GM23338 (cell line): ENCODE measurements around the gene CFAP410. TPM values are rescaled to one million over a fixed set of nuclear protein-coding genes. Genes with fewer than 3 reads are reported as not detected.

Experiments used
- ATAC-seq: fragments of 200-7000 bp; cut with Tn5 transposase; 3 replicates; pipeline ENCODE4 v1.9.1; 2020
- DNase-seq: peaks from one replicate; pipeline ENCODE4 v3.0.0-alpha.2; 2015; ENCODE audit warnings: low spot score
- H2AFZ ChIP-seq: fragments of 200-600 bp; sonication (generic); 2 replicates; pipeline ENCODE4 v1.8.0; 2016; ENCODE audit warnings: antibody characterized with exemption, mild to moderate bottlenecking, moderate library complexity
- H3F3A ChIP-seq: fragments of 200-600 bp; sonication (generic); replicated peaks from 2 replicates; pipeline ENCODE4 v1.8.0; 2017; ENCODE audit warnings: antibody characterized with exemption, mixed run types, low read depth
- H3K27ac ChIP-seq: fragments of 200-600 bp; sonication (generic); 2 replicates; pipeline ENCODE4 v1.6.1; 2016; ENCODE audit warnings: low read depth
- H3K27me3 ChIP-seq: fragments of 200-600 bp; sonication (generic); 2 replicates; pipeline ENCODE4 v1.8.0; 2016; ENCODE audit warnings: mild to moderate bottlenecking, mixed run types, moderate library complexity; ENCODE audit not compliant: insufficient read depth
- H3K36me3 ChIP-seq: fragments of 200-600 bp; sonication (generic); 2 replicates; pipeline ENCODE4 v1.8.0; 2016; ENCODE audit warnings: mild to moderate bottlenecking; ENCODE audit not compliant: insufficient read depth
- H3K4me1 ChIP-seq: fragments of 200-600 bp; sonication (generic); 2 replicates; pipeline ENCODE4 v1.8.0; 2016; ENCODE audit warnings: mild to moderate bottlenecking, moderate library complexity; ENCODE audit not compliant: insufficient read depth
- H3K4me2 ChIP-seq: fragments of 200-600 bp; sonication (generic); 2 replicates; pipeline ENCODE4 v1.7.1; 2017; ENCODE audit warnings: mixed run types
- H3K4me3 ChIP-seq: fragments of 200-600 bp; sonication (generic); 2 replicates; pipeline ENCODE4 v1.6.1; 2016; ENCODE audit warnings: mixed run types
- H3K79me2 ChIP-seq: fragments of 200-600 bp; sonication (generic); replicated peaks from 2 replicates; pipeline ENCODE4 v1.8.0; 2017; ENCODE audit warnings: mild to moderate bottlenecking; ENCODE audit not compliant: insufficient read depth
- H3K9me2 ChIP-seq: fragments of 200-600 bp; sonication (generic); 2 replicates; pipeline ENCODE4 v1.8.0; 2017; ENCODE audit not compliant: insufficient read depth
- H4K20me1 ChIP-seq: fragments of 200-600 bp; sonication (generic); replicated peaks from 2 replicates; pipeline ENCODE4 v1.8.0; 2017; ENCODE audit warnings: mild to moderate bottlenecking; ENCODE audit not compliant: insufficient read depth
- H3K27ac Mint-ChIP-seq: 2 replicates; pipeline ENCODE4 v1.8.0; 2020; ENCODE audit warnings: inconsistent platforms, mild to moderate bottlenecking, moderate library complexity, mixed read lengths
- H3K27me3 Mint-ChIP-seq: 3 replicates; pipeline ENCODE4 v1.8.0; 2022; ENCODE audit warnings: low read depth, mild to moderate bottlenecking, moderate library complexity, mixed read lengths, inconsistent platforms; ENCODE audit not compliant: insufficient read depth, poor library complexity
- H3K36me3 Mint-ChIP-seq: 3 replicates; pipeline ENCODE4 v1.8.0; 2021; ENCODE audit warnings: low read depth, mild to moderate bottlenecking, inconsistent platforms, moderate library complexity, mixed read lengths
- H3K4me1 Mint-ChIP-seq: 3 replicates; pipeline ENCODE4 v1.8.0; 2020; ENCODE audit warnings: mild to moderate bottlenecking, inconsistent platforms, mixed read lengths
- H3K4me3 Mint-ChIP-seq: 3 replicates; pipeline ENCODE4 v1.8.0; 2021; ENCODE audit warnings: moderate library complexity, mild to moderate bottlenecking, inconsistent platforms, mixed read lengths
- H3K9me3 Mint-ChIP-seq: 3 replicates; pipeline ENCODE4 v1.8.0; 2020; ENCODE audit warnings: moderate library complexity, mild to moderate bottlenecking, inconsistent platforms, mixed read lengths
- CREB1 ChIP-seq: fragments of 250-450 bp; sonication (Bioruptor Pico); IDR thresholded peaks from 2 replicates; pipeline ENCODE4 v1.5.0; 2020; ENCODE audit warnings: low read depth, mild to moderate bottlenecking, moderate library complexity
- EZH2 ChIP-seq: fragments of 200-600 bp; sonication (generic); IDR thresholded peaks from one replicate; pipeline ENCODE4 v1.8.0; 2017; ENCODE audit warnings: antibody characterized with exemption, mild to moderate bottlenecking, low read depth; ENCODE audit not compliant: unreplicated experiment
- EZH2phosphoT487 ChIP-seq: fragments of 200-600 bp; sonication (generic); IDR thresholded peaks from one replicate; pipeline ENCODE4 v1.8.1; 2018; ENCODE audit warnings: antibody characterized with exemption; ENCODE audit not compliant: unreplicated experiment
- JUNB ChIP-seq: IDR thresholded peaks from one replicate; pipeline ENCODE4 v1.6.1; 2016; ENCODE audit warnings: antibody characterized with exemption; ENCODE audit not compliant: unreplicated experiment
- NANOG ChIP-seq: IDR thresholded peaks from 2 replicates; pipeline ENCODE4 v1.6.1; 2016; ENCODE audit warnings: antibody characterized with exemption, borderline replicate concordance
- POLR2AphosphoS5 ChIP-seq: IDR thresholded peaks from 2 replicates; pipeline ENCODE4 v1.6.1; 2016; ENCODE audit warnings: antibody characterized with exemption, low read depth
- STAT1 ChIP-seq: IDR thresholded peaks from one replicate; pipeline ENCODE4 v1.6.1; 2016; ENCODE audit warnings: antibody characterized with exemption; ENCODE audit not compliant: unreplicated experiment
- ZNF114 ChIP-seq: fragments of 250-450 bp; sonication (Bioruptor Pico); IDR thresholded peaks from 2 replicates; pipeline ENCODE4 v1.5.0; 2020; ENCODE audit warnings: mild to moderate bottlenecking, moderate library complexity
- ZNF331 ChIP-seq: fragments of 250-450 bp; sonication (Bioruptor Pico); IDR thresholded peaks from 2 replicates; pipeline ENCODE4 v1.5.0; 2020; ENCODE audit warnings: low read depth, mild to moderate bottlenecking, moderate library complexity
- polyA plus RNA-seq: library from polyadenylated mRNA; unstranded; fragments of >200 nt; fragmentation: Nextera tagmentation; extraction: Ambion mirVana; gene quantifications from 2 replicates; pipeline ENCODE4 v1.2.1, GENCODE V29; 2016
- total RNA-seq: library from RNA; depleted of rRNA; stranded (reverse); fragments of >200 nt; shearing (Covaris generic); gene quantifications from 2 replicates; pipeline ENCODE4 v1.2.3, GENCODE V29; 2014
- TF ChIP-seq, protein P1 (sequence below): fragments of 250-450 bp; sonication (Bioruptor Pico); IDR thresholded peaks from 2 replicates; pipeline ENCODE4 v1.5.0; 2020; ENCODE audit warnings: mild to moderate bottlenecking, moderate library complexity
- TF ChIP-seq, protein P2 (sequence below): IDR thresholded peaks from one replicate; pipeline ENCODE4 v1.6.1; 2018; ENCODE audit warnings: antibody characterized with exemption; ENCODE audit not compliant: unreplicated experiment
- TF ChIP-seq, protein P3 (sequence below): IDR thresholded peaks from 2 replicates; pipeline ENCODE4 v1.6.1; 2016; ENCODE audit warnings: antibody characterized with exemption

CFAP410 gene
- total and polyA plus RNA-seq, 2 experiments from 2014 or later: 11.0 to 24.0 TPM

DNA sequence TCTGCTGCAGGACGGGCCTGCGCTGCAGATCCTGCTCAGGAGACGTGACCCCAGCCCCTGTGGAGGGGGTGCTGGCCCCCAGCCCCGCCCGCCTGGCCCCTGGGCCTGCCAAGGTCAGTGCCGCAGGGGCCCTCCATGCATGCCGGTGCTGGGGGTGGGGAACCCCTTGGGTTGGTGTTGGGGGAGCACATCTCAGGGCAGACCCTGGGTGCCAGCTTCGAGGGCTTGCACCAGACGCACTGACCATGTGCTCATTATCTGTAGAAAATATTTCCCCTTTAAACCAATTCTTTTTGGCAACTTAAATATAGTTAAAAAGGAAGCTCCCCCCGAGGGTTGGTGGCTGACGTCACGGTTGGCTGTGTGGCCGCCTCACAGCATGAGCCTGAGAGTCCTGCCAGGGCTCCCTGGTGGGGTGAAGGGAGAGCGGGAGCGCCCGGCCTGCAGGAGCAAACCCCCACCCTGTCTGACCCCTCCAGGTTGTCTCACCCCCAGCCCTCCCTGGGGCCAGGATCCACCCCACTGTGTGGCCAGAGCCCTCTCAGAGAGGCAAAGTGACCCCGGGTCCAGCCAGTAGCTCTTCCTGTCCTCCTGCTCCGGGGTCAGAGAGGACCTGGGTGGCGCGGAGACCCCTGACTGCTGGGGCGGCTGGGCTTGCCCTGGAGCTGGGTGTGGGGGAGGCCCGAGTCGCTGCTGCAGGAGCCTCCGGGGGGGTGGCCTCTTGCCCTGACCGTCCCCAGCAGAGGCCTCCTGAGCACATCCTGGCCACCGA, 44.6 kb downstream of the CFAP410 start (continued):
- TF ChIP-seq, protein P1, sequence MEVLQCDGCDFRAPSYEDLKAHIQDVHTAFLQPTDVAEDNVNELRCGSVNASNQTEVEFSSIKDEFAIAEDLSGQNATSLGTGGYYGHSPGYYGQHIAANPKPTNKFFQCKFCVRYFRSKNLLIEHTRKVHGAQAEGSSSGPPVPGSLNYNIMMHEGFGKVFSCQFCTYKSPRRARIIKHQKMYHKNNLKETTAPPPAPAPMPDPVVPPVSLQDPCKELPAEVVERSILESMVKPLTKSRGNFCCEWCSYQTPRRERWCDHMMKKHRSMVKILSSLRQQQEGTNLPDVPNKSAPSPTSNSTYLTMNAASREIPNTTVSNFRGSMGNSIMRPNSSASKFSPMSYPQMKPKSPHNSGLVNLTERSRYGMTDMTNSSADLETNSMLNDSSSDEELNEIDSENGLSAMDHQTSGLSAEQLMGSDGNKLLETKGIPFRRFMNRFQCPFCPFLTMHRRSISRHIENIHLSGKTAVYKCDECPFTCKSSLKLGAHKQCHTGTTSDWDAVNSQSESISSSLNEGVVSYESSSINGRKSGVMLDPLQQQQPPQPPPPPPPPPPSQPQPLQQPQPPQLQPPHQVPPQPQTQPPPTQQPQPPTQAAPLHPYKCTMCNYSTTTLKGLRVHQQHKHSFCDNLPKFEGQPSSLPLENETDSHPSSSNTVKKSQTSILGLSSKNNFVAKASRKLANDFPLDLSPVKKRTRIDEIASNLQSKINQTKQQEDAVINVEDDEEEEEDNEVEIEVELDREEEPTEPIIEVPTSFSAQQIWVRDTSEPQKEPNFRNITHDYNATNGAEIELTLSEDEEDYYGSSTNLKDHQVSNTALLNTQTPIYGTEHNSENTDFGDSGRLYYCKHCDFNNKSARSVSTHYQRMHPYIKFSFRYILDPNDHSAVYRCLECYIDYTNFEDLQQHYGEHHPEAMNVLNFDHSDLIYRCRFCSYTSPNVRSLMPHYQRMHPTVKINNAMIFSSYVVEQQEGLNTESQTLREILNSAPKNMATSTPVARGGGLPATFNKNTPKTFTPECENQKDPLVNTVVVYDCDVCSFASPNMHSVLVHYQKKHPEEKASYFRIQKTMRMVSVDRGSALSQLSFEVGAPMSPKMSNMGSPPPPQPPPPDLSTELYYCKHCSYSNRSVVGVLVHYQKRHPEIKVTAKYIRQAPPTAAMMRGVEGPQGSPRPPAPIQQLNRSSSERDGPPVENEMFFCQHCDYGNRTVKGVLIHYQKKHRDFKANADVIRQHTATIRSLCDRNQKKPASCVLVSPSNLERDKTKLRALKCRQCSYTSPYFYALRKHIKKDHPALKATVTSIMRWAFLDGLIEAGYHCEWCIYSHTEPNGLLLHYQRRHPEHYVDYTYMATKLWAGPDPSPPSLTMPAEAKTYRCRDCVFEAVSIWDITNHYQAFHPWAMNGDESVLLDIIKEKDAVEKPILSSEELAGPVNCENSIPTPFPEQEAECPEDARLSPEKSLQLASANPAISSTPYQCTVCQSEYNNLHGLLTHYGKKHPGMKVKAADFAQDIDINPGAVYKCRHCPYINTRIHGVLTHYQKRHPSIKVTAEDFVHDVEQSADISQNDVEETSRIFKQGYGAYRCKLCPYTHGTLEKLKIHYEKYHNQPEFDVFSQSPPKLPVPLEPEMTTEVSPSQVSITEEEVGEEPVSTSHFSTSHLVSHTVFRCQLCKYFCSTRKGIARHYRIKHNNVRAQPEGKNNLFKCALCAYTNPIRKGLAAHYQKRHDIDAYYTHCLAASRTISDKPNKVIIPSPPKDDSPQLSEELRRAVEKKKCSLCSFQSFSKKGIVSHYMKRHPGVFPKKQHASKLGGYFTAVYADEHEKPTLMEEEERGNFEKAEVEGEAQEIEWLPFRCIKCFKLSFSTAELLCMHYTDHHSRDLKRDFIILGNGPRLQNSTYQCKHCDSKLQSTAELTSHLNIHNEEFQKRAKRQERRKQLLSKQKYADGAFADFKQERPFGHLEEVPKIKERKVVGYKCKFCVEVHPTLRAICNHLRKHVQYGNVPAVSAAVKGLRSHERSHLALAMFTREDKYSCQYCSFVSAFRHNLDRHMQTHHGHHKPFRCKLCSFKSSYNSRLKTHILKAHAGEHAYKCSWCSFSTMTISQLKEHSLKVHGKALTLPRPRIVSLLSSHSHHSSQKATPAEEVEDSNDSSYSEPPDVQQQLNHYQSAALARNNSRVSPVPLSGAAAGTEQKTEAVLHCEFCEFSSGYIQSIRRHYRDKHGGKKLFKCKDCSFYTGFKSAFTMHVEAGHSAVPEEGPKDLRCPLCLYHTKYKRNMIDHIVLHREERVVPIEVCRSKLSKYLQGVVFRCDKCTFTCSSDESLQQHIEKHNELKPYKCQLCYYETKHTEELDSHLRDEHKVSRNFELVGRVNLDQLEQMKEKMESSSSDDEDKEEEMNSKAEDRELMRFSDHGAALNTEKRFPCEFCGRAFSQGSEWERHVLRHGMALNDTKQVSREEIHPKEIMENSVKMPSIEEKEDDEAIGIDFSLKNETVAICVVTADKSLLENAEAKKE: no peak
- TF ChIP-seq EZH2phosphoT487: no peak
- no peak for TF ChIP-seq EZH2
- no peak for TF ChIP-seq POLR2AphosphoS5
- no peak for TF ChIP-seq JUNB
- TF ChIP-seq ZNF331 (CRISPR knock-in tag): no peak

DNA sequence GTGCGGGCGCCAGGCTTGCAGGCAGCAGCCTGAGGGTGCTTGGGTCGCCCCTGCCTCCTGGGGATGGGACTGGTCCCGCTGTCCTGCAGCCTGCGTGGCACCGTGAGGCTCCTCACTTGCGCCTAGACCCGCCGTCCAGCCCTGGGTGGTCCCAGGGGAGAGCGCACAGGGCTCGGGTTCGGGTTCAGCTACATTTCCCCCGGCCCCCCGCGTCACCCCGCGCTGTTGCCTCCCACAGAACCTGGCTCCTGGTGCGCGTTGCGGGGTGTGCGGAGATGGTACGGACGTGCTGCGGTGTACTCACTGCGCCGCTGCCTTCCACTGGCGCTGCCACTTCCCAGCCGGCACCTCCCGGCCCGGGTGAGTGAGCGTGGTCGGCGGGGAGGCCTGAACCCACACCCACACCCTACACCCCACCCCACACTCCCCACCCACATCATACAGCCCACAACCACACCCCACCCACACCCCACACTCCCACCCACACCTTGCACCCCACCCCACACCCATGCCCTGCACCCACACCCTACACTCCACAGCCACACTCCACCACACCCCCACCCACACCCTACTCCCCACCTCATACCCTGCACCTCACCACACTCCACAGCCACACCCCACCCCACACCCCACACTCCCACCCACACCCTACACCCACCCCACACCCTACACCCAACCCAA, 45.5 kb downstream of the CFAP410 start:
- no peaks in the 10 kb centered on the region for H3K9me2 ChIP-seq
- Mint-ChIP-seq H3K9me3 (no peaks in the 10 kb centered on the region), H3K36me3 (no peaks in the 10 kb centered on the region), H3K4me1 (no peaks in the 10 kb centered on the region), H3K27ac (no peak overlapping the region), H3K4me3 (no peak overlapping the region), H3K27me3 (peaks cover 6% of the 10 kb centered on the region)
- no peaks in the 10 kb centered on the region for H3K4me1 ChIP-seq
- H3K27ac ChIP-seq: no peak overlapping the region
- H3K79me2 ChIP-seq: no peaks in the 10 kb centered on the region
- no peak overlapping the region for H3K4me2 ChIP-seq
- peaks cover 9% of the 10 kb centered on the region; the same call in 1 of the 2 replicates for H3K27me3 ChIP-seq
- H3F3A ChIP-seq: no peaks in the 10 kb centered on the region
- H2AFZ ChIP-seq: no peak overlapping the region
- H3K36me3 ChIP-seq: no peaks in the 10 kb centered on the region
- H3K4me3 ChIP-seq: no peak overlapping the region
- no peak for ATAC-seq
- DNase-seq: no peak
- no peaks in the 10 kb centered on the region for H4K20me1 ChIP-seq
- TF ChIP-seq JUNB (no peak), STAT1 (no peak), EZH2 (no peak), ZNF331 (CRISPR knock-in tag) (no peak), NANOG (no peak), ZNF114 (CRISPR knock-in tag) (no peak), CREB1 (CRISPR knock-in tag) (no peak), EZH2phosphoT487 (no peak)
- TF ChIP-seq, protein P2, sequence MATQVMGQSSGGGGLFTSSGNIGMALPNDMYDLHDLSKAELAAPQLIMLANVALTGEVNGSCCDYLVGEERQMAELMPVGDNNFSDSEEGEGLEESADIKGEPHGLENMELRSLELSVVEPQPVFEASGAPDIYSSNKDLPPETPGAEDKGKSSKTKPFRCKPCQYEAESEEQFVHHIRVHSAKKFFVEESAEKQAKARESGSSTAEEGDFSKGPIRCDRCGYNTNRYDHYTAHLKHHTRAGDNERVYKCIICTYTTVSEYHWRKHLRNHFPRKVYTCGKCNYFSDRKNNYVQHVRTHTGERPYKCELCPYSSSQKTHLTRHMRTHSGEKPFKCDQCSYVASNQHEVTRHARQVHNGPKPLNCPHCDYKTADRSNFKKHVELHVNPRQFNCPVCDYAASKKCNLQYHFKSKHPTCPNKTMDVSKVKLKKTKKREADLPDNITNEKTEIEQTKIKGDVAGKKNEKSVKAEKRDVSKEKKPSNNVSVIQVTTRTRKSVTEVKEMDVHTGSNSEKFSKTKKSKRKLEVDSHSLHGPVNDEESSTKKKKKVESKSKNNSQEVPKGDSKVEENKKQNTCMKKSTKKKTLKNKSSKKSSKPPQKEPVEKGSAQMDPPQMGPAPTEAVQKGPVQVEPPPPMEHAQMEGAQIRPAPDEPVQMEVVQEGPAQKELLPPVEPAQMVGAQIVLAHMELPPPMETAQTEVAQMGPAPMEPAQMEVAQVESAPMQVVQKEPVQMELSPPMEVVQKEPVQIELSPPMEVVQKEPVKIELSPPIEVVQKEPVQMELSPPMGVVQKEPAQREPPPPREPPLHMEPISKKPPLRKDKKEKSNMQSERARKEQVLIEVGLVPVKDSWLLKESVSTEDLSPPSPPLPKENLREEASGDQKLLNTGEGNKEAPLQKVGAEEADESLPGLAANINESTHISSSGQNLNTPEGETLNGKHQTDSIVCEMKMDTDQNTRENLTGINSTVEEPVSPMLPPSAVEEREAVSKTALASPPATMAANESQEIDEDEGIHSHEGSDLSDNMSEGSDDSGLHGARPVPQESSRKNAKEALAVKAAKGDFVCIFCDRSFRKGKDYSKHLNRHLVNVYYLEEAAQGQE: no peak
- TF ChIP-seq, protein P3, sequence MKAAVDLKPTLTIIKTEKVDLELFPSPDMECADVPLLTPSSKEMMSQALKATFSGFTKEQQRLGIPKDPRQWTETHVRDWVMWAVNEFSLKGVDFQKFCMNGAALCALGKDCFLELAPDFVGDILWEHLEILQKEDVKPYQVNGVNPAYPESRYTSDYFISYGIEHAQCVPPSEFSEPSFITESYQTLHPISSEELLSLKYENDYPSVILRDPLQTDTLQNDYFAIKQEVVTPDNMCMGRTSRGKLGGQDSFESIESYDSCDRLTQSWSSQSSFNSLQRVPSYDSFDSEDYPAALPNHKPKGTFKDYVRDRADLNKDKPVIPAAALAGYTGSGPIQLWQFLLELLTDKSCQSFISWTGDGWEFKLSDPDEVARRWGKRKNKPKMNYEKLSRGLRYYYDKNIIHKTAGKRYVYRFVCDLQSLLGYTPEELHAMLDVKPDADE: no peak
